MM.1S (cell line): Measurements from ENCODE around the gene TRIM15.

Experiments used
- EZH2 ChIP-seq: fragments of 300-600 bp; sonication (generic); optimal IDR thresholded peaks from 2 replicates; pipeline ENCODE3; 2017; ENCODE audit warnings: low read depth, mild to moderate bottlenecking, antibody characterized with exemption, low read length, mixed read lengths
- EZH2phosphoT487 ChIP-seq: fragments of 300-600 bp; sonication (generic); IDR thresholded peaks from 2 replicates; pipeline ENCODE4 v1.6.1; 2018; ENCODE audit warnings: antibody characterized with exemption, low read length
- TF ChIP-seq, protein P1 (sequence below): fragments of 300-600 bp; sonication (generic); IDR thresholded peaks from 2 replicates; pipeline ENCODE4 v1.5.1; 2016; ENCODE audit warnings: antibody characterized with exemption, low read length, mixed read lengths

DNA sequence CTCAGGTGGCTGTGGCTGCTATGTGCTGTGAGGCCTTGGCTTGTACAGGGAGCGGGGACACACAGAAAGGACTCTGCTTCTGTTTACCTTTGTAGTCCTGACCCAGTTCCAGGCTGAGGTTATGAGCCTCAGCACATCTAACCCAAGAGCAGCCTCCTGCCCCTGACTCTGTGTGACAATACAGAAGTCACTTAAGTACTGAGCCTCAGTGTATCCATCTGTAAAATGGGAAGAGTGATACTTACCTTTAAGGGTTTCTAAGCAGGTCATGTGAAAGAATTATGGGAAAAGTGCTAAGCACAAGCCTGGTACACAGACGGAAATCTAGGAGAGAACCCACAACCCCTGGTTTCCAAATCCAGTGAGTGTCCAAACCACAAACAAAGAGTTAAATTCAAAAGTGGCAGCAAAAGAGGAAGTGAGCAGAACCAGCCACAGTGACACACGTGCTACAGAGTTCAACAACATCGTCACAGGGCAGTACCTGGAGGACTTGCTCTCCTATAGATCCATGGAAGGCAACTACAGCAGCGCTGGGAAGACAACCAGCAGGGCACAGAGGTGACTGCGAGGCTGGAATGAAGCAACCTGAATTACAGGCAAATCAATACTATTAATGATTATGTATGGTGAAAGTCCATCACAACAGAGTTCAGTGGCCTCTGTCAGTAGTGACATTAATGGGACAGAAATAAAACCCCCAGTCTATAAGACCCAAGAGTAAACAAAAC, 37.4 kb downstream of the TRIM15 start:
- TF ChIP-seq, protein P1, sequence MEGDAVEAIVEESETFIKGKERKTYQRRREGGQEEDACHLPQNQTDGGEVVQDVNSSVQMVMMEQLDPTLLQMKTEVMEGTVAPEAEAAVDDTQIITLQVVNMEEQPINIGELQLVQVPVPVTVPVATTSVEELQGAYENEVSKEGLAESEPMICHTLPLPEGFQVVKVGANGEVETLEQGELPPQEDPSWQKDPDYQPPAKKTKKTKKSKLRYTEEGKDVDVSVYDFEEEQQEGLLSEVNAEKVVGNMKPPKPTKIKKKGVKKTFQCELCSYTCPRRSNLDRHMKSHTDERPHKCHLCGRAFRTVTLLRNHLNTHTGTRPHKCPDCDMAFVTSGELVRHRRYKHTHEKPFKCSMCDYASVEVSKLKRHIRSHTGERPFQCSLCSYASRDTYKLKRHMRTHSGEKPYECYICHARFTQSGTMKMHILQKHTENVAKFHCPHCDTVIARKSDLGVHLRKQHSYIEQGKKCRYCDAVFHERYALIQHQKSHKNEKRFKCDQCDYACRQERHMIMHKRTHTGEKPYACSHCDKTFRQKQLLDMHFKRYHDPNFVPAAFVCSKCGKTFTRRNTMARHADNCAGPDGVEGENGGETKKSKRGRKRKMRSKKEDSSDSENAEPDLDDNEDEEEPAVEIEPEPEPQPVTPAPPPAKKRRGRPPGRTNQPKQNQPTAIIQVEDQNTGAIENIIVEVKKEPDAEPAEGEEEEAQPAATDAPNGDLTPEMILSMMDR, result no peak
- TF ChIP-seq EZH2, result no peak
- TF ChIP-seq EZH2phosphoT487, result no peak
